Superior temporal gyrus (tissue), 1 donor: ENCODE measurements around the gene CYP26C1.

Experiments used
- DNase-seq: peaks from one replicate; pipeline ENCODE4 v3.0.0-alpha.2; 2016; ENCODE audit errors: extremely low spot score

CYP26C1 gene

DNA sequence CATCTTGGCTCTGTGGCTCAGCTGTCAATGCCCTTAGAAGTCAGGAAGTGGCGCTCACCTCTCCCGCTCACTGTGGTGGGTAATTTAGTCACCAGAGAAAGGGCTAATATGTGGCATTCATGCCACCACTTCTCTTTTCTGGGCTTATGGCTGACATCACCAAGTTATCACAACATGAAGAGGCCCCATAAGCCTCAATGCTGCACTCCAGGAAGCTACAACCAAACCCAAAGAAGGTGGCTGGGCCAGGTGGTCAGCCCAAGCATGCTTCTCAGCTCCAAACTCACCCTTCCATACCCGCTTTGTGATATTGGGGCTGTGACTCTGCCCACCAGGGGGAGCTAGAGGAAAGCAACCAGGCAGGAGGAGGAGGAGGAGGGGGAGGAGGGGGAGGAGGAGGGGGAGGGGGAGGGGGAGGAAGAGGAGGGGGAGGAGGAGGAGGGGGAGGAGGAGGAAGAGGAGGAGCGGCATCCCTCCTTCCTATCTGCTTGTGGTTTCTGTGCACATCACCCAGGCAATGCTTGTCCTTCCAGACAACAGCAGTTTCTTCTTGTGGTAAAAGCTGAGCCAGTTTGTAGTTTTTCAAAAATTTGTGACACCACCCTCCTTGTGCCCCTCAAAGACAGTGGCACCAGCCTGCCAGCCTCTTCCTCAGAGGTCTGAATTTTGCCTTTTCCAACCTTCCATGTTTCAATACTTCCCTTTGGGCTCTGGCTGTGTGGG is 55.2 kb downstream of the CYP26C1 start:
- peak; percentile 18 for DNase-seq
